Muscle of leg (tissue), 11 donors: ENCODE results near the gene IRF1. TPM values are rescaled to one million over a fixed set of nuclear protein-coding genes. Genes with fewer than 3 reads are reported as not detected.

Experiments
- DNase-seq: peaks from one replicate; pipeline ENCODE4 v3.0.0; 2013
- H3K27ac ChIP-seq: one replicate; pipeline ENCODE4 v1.5.1; 2013; ENCODE audit warnings: mild to moderate bottlenecking, low read length, control low read depth
- H3K27me3 ChIP-seq: one replicate; pipeline ENCODE4 v1.6.1; 2013; ENCODE audit warnings: low read length; ENCODE audit not compliant: control insufficient read depth, insufficient read depth
- H3K36me3 ChIP-seq: one replicate; pipeline ENCODE4 v1.6.1; 2013; ENCODE audit warnings: low read length; ENCODE audit not compliant: control insufficient read depth, insufficient read depth
- H3K4me1 ChIP-seq: one replicate; pipeline ENCODE4 v1.6.1; 2013; ENCODE audit warnings: low read length; ENCODE audit not compliant: control insufficient read depth, insufficient read depth
- H3K4me3 ChIP-seq: one replicate; pipeline ENCODE4 v1.5.1; 2013; ENCODE audit warnings: low read length, control low read depth
- H3K9me3 ChIP-seq: replicated peaks from 2 replicates; pipeline ENCODE4 v1.6.1; 2013; ENCODE audit warnings: low read depth, low read length; ENCODE audit not compliant: control insufficient read depth
- WGBS: methylation state at CpG from one replicate; pipeline ENCODE4 v1.1.5; 2013; ENCODE audit warnings: missing lambda C conversion rate; ENCODE audit not compliant: insufficient coverage; 5-methylcytosine and 5-hydroxymethylcytosine counted together
- polyA plus RNA-seq, 8 donors: library from polyadenylated mRNA; unstranded; fragments of 120-200 nt; gene quantifications; one replicate each; pipeline versions ENCODE4 v1.2.1 to v1.2.3, GENCODE V29; 2013; ENCODE audit warnings: inconsistent platforms in 1 of 8, low replicate concordance in 1 of 8; ENCODE audit not compliant: insufficient read length in 8 of 8, insufficient read depth in 1 of 8
- total RNA-seq: library from RNA; stranded (reverse); fragments of 120-200 nt; gene quantifications from one replicate; pipeline ENCODE4 v1.2.4, GENCODE V29; 2013

Gene IRF1
- total and polyA plus RNA-seq, 9 donors: 3.7 to 12.8 (median 9.0) TPM

DNA sequence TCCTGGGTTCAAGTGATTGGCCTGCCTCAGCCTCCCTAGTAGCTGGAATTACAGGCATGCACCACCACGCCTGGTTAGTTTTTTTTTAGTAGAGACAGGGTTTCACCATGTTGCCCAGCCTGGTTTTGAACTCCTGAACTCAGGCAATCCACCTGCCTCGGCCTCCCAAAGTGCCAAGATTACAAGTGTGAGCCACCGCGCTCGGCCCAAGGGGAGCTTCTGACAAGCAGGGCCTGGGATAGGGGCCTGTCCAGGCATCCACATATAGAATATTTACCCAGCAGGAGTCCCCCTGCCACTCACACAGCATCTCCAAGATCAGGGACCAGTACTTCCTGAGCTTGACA lies 10.1 kb downstream of the IRF1 start:
- Histone ChIP-seq H3K4me3 (no peak overlapping the region), H3K27me3 (no peaks in the 10 kb centered on the region), H3K9me3 (no peaks in the 10 kb centered on the region), H3K4me1 (peaks cover 12% of the 10 kb centered on the region), H3K27ac (no peak overlapping the region), H3K36me3 (peaks cover 35% of the 10 kb centered on the region)
- WGBS: 94% methylated on average over 4 of the region's 5 CpGs
- no peak for DNase-seq

DNA sequence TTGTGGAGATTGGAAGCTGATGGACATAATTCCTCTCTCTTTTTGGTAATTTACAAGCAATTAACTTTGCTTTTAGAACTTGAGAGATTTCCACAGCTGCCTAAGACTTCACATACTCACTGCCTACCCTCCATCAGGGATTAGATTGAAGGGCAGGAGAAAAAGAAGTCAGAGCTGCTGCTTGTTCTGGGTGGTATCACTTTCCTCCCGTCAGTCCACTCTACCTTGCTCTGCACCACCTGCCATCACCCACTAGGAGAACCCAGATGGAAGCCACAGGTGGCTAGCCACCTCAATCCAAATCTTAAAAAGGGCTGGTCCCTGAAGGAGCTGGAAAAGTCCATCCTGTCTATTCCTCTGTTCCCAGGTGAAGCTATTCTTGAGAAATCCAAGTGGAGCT lies 10.5 kb downstream of the IRF1 start:
- H3K4me1 ChIP-seq: peaks cover 17% of the 10 kb centered on the region
- peaks cover 30% of the 10 kb centered on the region for H3K36me3 ChIP-seq
- no peak for DNase-seq
- 100% methylated on average over 1 of the region's 1 CpG for WGBS
- H3K27me3 ChIP-seq: no peaks in the 10 kb centered on the region
- no peak overlapping the region for H3K4me3 ChIP-seq
- no peaks in the 10 kb centered on the region for H3K9me3 ChIP-seq
- no peak overlapping the region for H3K27ac ChIP-seq

DNA sequence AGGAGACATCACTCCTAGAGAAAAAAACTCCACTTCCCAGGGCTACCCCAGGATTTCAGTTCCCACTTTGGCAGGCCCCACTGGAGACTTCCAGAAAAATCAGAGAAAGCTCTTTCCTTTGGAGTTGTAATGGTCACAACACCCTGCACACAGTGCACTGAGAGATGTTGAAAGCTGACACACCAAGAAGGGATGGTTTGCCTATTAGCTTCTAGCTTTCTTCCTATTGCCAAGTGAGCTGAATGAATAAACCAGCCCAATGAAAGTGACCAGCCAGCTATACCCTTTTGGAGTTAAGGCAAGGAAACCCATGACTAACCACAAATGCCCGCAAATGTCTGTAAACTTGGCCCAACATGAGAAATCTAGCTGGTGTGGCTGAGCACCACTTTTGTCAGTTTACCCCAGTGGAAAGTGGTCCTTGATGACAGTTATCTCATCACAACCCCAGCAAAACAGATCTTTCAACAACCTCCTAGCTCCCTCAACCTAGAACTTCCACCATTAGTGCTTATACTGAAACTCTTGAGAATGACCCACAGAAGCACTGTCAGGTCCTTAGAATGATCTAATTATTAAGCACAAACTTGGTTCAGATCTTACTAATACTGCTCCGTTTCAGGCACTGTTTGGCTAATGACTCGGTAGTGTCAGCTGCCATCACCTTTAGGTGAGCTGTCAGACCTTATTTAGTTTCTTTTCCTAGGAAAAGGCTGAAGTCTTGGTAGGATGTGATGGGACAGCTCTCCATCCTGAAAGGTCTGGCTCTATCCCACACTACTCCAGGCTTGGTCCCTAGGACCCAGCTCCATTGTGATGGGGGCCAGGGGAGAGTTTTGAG lies 11.2 kb downstream of the IRF1 start:
- Histone ChIP-seq H3K27me3 (no peaks in the 10 kb centered on the region), H3K9me3 (no peaks in the 10 kb centered on the region), H3K4me3 (no peak overlapping the region), H3K36me3 (peaks cover 27% of the 10 kb centered on the region), H3K27ac (no peak overlapping the region), H3K4me1 (peaks cover 21% of the 10 kb centered on the region)
- 96% methylated on average over 3 of the region's 3 CpGs for WGBS
- DNase-seq: no peak

DNA sequence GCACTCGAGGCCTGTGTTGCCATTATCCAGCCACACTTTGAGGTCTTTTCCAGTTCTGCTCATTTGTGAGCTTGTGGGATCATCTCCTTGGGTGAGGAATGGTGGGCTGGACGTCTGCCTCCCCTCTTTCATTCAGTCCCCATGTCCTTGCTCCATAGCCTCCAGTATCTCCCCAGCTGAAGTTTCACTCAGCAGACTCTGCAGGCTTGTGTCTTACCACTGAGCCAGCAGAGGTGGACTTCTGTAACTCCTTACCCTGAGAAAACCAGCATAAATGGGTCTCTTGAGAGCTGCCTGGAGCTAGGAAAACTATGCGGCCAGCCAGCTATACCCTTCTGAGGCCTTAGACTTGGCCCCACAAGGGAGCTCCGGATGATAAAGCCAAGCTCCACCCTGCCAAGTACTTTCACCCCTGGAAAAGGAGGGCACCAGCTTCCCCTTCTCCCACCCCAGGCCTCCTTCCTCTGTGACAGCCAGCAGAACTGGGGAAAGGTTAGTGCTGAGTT lies 12.2 kb downstream of the IRF1 start:
- H3K27ac ChIP-seq: no peak overlapping the region
- H3K9me3 ChIP-seq: no peaks in the 10 kb centered on the region
- peaks cover 24% of the 10 kb centered on the region for H3K4me1 ChIP-seq
- H3K36me3 ChIP-seq: peaks cover 18% of the 10 kb centered on the region
- 58% methylated on average over 3 of the region's 4 CpGs for WGBS
- no peak for DNase-seq
- no peaks in the 10 kb centered on the region for H3K27me3 ChIP-seq
- H3K4me3 ChIP-seq: no peak overlapping the region

DNA sequence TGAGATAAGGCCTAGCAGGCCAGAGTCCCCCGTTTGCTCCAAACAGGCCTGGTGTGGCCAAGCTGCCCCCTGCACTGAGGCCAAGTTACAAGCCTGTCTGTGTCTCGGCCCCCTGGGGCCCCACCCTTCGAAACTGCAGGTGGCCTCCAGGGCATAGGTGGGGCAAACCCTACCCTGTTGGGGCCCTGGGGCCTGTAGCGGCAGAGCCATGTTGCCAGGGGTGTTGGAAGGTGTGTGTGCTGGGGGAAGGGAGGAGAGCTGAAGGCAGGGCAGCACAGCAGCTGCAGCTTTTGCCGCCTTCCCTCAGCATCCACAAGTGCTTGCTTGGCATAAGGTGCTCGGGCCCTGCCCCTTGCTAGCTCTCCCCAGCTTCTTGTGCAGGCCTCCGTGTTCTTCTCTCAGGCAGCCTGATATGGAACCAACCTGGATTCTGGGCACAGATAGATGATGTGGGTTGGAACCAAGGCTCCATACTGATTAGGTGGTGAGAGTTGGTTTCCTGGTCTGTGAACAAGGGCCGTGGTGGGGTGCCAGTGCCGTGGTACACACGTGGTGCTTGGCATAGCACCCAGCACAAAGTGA lies 12.7 kb downstream of the IRF1 start:
- no peak overlapping the region for H3K27ac ChIP-seq
- DNase-seq: no peak
- H3K27me3 ChIP-seq: no peaks in the 10 kb centered on the region
- H3K36me3 ChIP-seq: peaks cover 13% of the 10 kb centered on the region
- no peaks in the 10 kb centered on the region for H3K9me3 ChIP-seq
- WGBS: 84% methylated on average over 9 of the region's 10 CpGs
- no peak overlapping the region for H3K4me3 ChIP-seq
- H3K4me1 ChIP-seq: peaks cover 25% of the 10 kb centered on the region

DNA sequence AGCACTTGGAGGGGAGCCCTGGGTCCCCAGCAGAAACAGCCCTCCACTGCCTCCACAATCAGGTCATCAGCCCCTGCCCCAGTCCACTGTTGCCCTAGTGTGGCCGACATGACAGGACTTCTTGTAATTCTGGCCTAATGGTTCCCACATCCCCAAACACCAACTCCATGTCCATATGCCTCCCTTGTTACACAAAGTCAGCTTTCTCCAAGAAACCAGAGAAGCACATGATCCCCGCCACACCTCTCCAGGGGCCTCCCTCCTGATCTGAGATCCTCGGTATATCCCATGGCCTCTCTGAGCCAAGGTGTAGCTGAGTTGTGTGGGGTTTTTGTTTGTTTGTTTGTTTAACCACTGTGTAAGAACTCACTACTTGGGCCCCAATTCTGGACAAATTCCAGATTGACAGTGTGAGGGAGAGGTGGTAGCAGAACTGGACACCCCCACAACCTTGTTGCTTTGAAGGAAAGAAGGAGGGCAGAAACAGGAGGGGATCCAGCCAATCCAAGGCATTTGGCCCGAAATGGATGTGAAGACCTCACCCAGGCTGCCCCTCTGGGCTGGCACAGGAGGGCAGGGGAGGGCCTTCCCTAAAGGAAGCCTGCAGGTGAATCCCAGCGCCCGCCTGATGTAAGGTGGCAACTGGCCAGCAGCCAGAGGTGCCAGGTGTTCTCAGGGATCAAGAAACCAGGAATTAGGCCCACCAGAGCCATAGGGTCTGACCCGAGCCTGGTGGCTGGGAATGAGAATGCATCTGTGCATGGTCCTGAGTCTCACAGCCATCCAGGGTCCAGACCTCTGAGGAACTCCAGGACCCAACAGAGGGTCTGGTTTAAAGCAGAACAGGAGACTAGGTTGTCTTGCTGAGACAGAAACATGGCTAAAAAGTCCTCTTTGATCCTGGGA lies 13.4 kb downstream of the IRF1 start:
- Histone ChIP-seq H3K9me3 (no peaks in the 10 kb centered on the region), H3K27me3 (no peaks in the 10 kb centered on the region), H3K36me3 (peaks cover 11% of the 10 kb centered on the region), H3K4me3 (no peak overlapping the region), H3K4me1 (peaks cover 25% of the 10 kb centered on the region), H3K27ac (no peak overlapping the region)
- 91% methylated on average over 4 of the region's 7 CpGs for WGBS
- DNase-seq: no peak

DNA sequence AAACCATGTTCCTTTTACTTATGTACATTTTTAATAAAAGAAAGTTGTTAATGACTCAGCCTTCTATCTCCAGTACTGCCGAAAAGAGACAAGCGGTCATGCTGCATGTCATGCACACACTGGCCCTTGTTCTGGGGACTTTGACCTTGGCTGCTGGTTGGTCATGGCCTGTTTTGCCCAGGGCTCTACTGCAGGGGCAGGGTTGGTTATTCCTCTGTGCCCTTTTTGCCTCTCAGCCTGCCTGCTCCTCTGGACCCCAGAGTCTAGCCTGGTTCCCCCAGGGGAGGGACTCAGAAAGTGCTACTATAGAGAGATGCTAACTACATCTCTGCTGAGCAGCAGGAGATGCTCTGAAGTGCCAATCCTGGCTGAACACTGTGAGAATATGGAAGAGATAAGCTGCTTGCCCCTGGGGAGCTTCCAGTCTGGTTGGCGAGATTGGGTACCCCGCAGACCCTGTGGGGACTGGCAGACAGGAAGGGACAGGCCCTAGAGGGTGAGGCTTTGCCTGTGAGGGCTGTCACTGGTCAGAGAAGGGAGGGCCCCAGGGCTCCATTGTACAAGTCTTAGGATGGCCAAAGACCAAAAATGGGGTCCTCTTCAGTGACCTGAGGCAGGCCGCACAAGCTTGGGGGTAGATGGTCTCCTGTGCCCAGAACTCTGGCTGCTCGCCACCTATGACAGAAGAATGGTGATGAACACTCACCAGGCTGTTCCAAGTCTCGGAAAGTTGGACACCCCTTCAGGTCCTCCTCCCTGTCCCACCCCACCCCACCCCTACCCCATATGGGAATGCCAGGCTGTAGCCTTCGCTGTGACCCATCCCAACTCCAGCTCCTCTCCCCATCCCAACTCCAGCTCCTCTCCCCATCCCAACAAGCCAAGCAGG lies 14.3 kb downstream of the IRF1 start:
- no peak for DNase-seq
- peaks cover 25% of the 10 kb centered on the region for H3K4me1 ChIP-seq
- H3K27ac ChIP-seq: no peak overlapping the region

DNA sequence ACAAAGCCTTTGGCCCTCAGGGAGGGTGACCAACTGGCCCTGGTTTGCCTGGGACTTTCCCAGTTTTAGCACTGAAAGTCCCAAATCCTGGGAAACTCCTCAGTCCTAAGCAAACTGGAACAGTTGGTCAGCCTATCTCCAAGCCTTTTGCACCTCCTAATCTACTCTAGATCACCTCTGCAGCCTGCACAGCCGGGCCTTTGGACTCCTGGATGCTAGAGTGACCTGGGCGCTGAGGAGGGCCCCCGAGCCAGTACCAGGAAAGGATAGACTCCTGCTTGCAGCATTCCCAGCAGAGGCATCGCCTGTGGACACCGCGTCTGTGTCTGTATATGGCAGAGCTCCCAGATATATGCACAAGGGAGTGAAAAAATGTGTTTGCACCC lies 15.1 kb downstream of the IRF1 start:
- Histone ChIP-seq H3K36me3 (peaks cover 4% of the 10 kb centered on the region), H3K9me3 (no peaks in the 10 kb centered on the region), H3K4me3 (no peak overlapping the region), H3K4me1 (peaks cover 29% of the 10 kb centered on the region), H3K27ac (peak overlapping the region; percentile 20), H3K27me3 (no peaks in the 10 kb centered on the region)
- 34% methylated on average over 3 of the region's 6 CpGs for WGBS
- no peak for DNase-seq

More for the DNA sequence above, 14.3 kb downstream of the IRF1 start:
- Histone ChIP-seq H3K27me3 (no peaks in the 10 kb centered on the region), H3K9me3 (no peaks in the 10 kb centered on the region), H3K36me3 (peaks cover 4% of the 10 kb centered on the region), H3K4me3 (no peak overlapping the region)
- 90% methylated on average over 6 of the region's 8 CpGs for WGBS

DNA sequence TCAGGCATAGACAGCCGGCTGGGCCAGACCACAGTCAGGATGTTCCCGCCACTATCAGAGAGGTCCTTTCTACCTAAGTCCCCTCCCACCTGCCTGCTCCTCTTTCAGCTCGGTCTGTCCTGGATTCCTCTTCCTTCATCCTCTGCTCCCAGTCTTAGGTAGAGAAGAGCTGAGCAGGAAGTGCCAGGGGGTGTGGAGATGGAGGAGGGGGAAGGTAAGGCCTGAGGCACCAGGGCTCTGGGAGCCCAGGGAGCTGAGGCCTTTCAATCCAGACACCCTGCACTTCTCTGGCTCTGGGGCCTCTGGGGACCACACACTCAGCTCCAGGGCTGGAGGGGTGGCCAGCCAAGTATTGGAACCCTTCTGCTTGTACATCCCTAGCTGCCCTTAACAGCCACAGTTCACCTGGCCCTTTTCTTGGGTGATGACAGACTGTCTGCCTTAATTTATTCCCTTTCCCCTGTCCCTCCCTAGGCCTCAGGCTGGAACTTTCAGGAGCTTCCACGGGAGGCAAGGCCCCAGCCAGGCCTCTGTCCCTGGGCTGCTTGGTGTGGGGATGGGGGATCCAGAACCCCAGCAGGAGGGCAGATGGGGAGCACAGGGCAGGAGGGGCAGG lies 15.6 kb downstream of the IRF1 start:
- no peak overlapping the region for H3K4me3 ChIP-seq
- 40% methylated on average over 1 of the region's 4 CpGs for WGBS

More for the DNA sequence above, 15.6 kb downstream of the IRF1 start:
- no peaks in the 10 kb centered on the region for H3K9me3 ChIP-seq
- H3K36me3 ChIP-seq: peaks cover 8% of the 10 kb centered on the region
- peaks cover 34% of the 10 kb centered on the region for H3K4me1 ChIP-seq
- no peak for DNase-seq
- H3K27ac ChIP-seq: peak overlapping the region; percentile 20
- no peaks in the 10 kb centered on the region for H3K27me3 ChIP-seq
